Fibroblast of skin of right quadriceps (primary cell): ENCODE measurements around the gene RPS6KA2.

ENCODE experiments used
- DNase-seq: peaks from one replicate; pipeline ENCODE4 v3.0.0-alpha.2; 2013

RPS6KA2 gene

GRCh38 chr6:166633732-166634535 is 6.9 kb upstream of the RPS6KA2 start:
- peak; percentile 15 for DNase-seq

- no peak for DNase-seq
Observed at GRCh38 chr6:166632731-166633130, 5.7 kb upstream of the RPS6KA2 start.

GRCh38 chr6:166630462-166630861 is 3.4 kb upstream of the RPS6KA2 start:
- no peak for DNase-seq

DNA sequence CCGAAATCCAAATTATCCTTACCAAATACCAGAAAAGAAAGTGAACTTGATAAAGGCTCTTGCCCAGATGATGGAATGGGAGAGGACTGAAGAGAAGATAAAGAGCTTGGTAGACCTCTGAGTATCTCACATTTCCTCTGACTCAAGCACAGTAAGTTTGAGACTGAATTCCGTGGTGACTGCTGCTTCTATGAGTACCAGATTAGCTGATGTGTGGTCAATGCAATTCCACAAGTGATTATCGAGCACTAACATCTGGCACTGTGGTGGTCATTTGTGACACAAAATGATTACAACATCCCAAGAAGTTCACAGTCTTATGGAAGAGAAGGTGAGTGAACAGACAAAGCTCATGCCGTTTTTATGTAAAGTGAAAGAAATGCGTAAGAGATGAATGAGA is 2.6 kb upstream of the RPS6KA2 start:
- DNase-seq = peak; percentile 73

GRCh38 chr6:166627875-166628801 is 1.1 kb upstream of the RPS6KA2 start:
- peak; percentile 19 for DNase-seq

DNA sequence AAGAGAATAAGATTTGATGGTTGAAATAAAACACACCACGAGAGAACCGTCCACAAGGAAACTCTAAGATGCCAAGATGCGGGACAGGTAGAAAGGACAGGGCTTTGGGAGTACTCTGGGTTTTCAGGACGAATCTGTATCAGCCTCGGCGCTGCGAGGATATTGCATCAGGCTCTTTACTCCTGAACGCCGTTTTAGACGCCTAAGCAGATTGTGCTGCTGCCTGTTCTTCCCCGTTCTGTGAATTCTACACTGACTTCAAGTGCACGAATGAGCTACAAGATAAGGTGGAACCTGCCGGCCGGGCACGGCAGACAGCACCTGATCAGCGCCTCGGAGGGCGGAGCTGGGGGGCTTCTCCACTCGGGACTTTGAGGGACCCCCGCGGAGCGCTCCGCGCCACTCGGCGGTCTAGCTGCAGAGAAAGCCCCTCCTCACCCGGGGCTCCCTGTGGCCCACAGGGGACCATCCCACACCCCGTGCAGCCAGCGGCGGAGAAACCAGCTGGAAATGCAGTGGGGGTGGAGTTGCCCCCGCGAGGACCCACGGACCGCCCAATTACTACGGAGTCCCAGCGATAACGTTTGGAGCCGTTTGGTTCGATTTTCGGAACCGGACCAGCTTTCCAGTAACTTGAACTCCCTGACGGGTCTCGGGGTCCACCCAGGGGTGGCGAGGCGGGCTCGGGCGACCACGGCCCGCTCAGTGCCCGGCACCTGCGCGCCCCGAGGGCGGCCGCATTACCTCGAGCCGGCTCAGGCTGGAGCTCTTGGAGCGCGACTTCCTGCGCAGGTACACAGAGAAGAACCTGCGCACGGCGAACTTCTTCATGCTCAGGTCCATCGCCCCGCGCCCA is 646 bp downstream of the RPS6KA2 start:
- peak; percentile 41 for DNase-seq

GRCh38 chr6:166625356-166625755 is 1.7 kb downstream of the RPS6KA2 start:
- peak; percentile 36 for DNase-seq

DNA sequence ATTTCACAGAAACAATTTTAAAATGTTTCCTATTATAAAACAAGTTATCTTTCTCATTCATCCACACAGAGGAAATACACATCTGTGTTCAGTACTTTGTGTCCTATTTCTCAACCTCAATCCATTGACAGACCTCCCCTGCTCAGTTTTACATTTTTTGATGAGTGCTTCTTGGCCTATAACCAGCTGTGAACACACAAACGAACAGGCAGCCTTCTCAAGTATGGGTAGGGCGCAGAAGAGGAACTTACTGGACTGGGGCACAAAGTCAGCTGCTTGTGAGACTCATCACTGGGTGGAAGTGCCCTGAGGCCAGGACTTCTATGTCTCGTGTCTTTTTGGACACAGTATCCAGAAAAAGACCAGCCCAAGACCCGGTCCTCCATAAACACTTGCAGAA is 2.8 kb downstream of the RPS6KA2 start:
- peak; percentile 80 for DNase-seq

- no peak for DNase-seq
Observed at GRCh38 chr6:166623318-166623717, 3.7 kb downstream of the RPS6KA2 start.

- DNase-seq = no peak
Observed at GRCh38 chr6:166621114-166621540, 5.9 kb downstream of the RPS6KA2 start.

- DNase-seq = no peak
Observed at GRCh38 chr6:166620478-166621113, 6.5 kb downstream of the RPS6KA2 start.

DNA sequence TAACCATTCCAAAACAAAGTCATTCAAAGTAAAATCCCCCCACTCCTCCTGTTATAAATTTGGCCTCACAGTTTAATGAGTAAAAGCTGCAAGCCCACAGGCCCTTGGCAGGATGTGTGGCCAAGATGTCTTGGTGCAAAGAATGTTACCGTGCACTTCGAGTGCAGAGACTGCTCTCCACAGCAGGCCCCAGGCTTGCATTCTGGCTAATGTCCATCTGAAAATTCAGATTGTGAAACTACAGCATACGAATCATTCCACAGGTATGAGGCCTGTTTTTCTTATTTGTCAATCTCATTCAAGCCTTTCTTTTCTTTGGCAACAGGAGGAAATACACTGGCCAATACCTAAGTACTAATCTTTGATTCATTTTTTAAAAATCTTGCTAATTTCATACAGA is 7.1 kb downstream of the RPS6KA2 start:
- peak; percentile 99 for DNase-seq

- DNase-seq = peak; percentile 94
Observed at GRCh38 chr6:166618866-166619761, 7.9 kb downstream of the RPS6KA2 start.

- DNase-seq = no peak
Observed at GRCh38 chr6:166618251-166618650, 8.8 kb downstream of the RPS6KA2 start.

- DNase-seq = no peak
Observed at GRCh38 chr6:166617359-166617758, 9.7 kb downstream of the RPS6KA2 start.

- no peak for DNase-seq
Observed at GRCh38 chr6:166616261-166617238, 10.5 kb downstream of the RPS6KA2 start.

GRCh38 chr6:166615059-166615770 is 11.8 kb downstream of the RPS6KA2 start:
- DNase-seq = peak; percentile 63

GRCh38 chr6:166614589-166614988 is 12.5 kb downstream of the RPS6KA2 start:
- DNase-seq = no peak

GRCh38 chr6:166614171-166614583 is 12.9 kb downstream of the RPS6KA2 start:
- DNase-seq = no peak
